NCI-H748 (cell line): ENCODE measurements around the gene GJA8.
"Not testable (repeated sequence)": the region's sequence is repeated elsewhere in the genome, so short reads cannot be mapped to it uniquely, and the experiment has no call there.

Experiments used
- DNase-seq: peaks from one replicate; lab custom pipeline; 2025; ENCODE audit not compliant: unreplicated experiment; lab: John Stamatoyannopoulos, UW

The GJA8 gene

GRCh38 chr1:147927215-147927614 lies 24.6 kb downstream of the GJA8 start:
- DNase-seq: not testable (repeated sequence)

- not testable (repeated sequence) for DNase-seq
These were observed 25.1 kb downstream of the GJA8 start for GRCh38 chr1:147927689-147928088.

GRCh38 chr1:147928236-147929132 lies 25.9 kb downstream of the GJA8 start, which contains the start of gene GPR89B:
Gene GPR89B (plus strand): TSS chr1:147928420. CDS start chr1:147928537, 117 bp downstream.
- peak; percentile 95 for DNase-seq

- not testable (repeated sequence) for DNase-seq
These were observed 28.5 kb downstream of the GJA8 start for GRCh38 chr1:147931137-147931536.

GRCh38 chr1:147935296-147935695 lies 32.7 kb downstream of the GJA8 start:
- DNase-seq: not testable (repeated sequence)

GRCh38 chr1:147940456-147940855 lies 37.9 kb downstream of the GJA8 start:
- not testable (repeated sequence) for DNase-seq

GRCh38 chr1:147942563-147942962 lies 40.0 kb downstream of the GJA8 start:
- DNase-seq: not testable (repeated sequence)

- DNase-seq: not testable (repeated sequence)
These were observed 46.9 kb downstream of the GJA8 start for GRCh38 chr1:147949517-147949916.
